Thyroid gland (tissue), 4 donors: ENCODE data around the gene OGDH. TPM values are rescaled to one million over a fixed set of nuclear protein-coding genes. Genes with fewer than 3 reads are reported as not detected.
A peak's percentile ranks its signal among the peaks of the same experiment; 100 is the strongest.

Source experiments
- DNase-seq, 2 donors: peaks; one replicate each; pipeline ENCODE4 v3.0.0-alpha.2; 2019
- H3K27ac ChIP-seq, 3 donors: fragments of 200-600 bp; sonication (generic); 1 replicate in 2 of 3; 2 replicates in 1 of 3; pipeline ENCODE4 v1.5.1; 2016 to 2019; ENCODE audit warnings: mild to moderate bottlenecking in 1 of 3, moderate library complexity in 1 of 3
- H3K27me3 ChIP-seq: fragments of 200-600 bp; sonication (generic); one replicate; pipeline ENCODE4 v1.5.1; 2019
- H3K36me3 ChIP-seq, 2 donors: fragments of 200-600 bp; sonication (generic); one replicate each; pipeline ENCODE4 v1.5.1; 2016 to 2019
- H3K4me1 ChIP-seq, 2 donors: fragments of 200-600 bp; sonication (generic); one replicate each; pipeline ENCODE4 v1.5.1; 2017 to 2019
- H3K4me3 ChIP-seq, 3 donors: fragments of 200-600 bp; sonication (generic); replicated peaks in 1 of 3; 1 replicate in 2 of 3; 2 replicates in 1 of 3; pipeline ENCODE4 v1.5.1; 2016; ENCODE audit warnings: mild to moderate bottlenecking in 1 of 3
- H3K9me3 ChIP-seq: fragments of 200-600 bp; sonication (generic); one replicate; pipeline ENCODE4 v1.5.1; 2017
- CTCF ChIP-seq, 6 experiments: fragments of 200-600 bp in 3 of 6; fragments of 450-650 bp in 3 of 6; sonication (generic) in 3 of 6; IDR thresholded peaks; one replicate each; pipeline ENCODE4 v1.5.1; 2016 to 2019; ENCODE audit warnings: antibody characterized with exemption in 6 of 6, mild to moderate bottlenecking in 2 of 6, inconsistent platforms in 1 of 6, moderate library complexity in 1 of 6
- POLR2A ChIP-seq, 2 donors: fragments of 450-650 bp; IDR thresholded peaks; one replicate each; pipeline ENCODE4 v1.6.1; 2017; ENCODE audit warnings: antibody characterized with exemption in 2 of 2, mild to moderate bottlenecking in 2 of 2, moderate library complexity in 1 of 2
- WGBS, 2 donors: methylation state at CpG; one replicate each; pipeline ENCODE4 v1.1.5; 2017; 5-methylcytosine and 5-hydroxymethylcytosine counted together
- intact Hi-C: fragments of 100-400 bp; cut with DNase I; formaldehyde crosslinking; loops from one replicate; pipeline ENCODE4 v1.15.1; 2023
- total RNA-seq, 4 donors: library from RNA; depleted of rRNA; stranded (reverse); fragments of >200 nt; gene quantifications; one replicate each; pipeline ENCODE4 v1.2.3, GENCODE V29; 2016

Gene OGDH
- total RNA-seq, 4 donors from 2014 or later = 108 to 325 (median 201) TPM

GRCh38 chr7:44636926-44637325, 30.5 kb downstream of the OGDH start:
- no peak for DNase-seq
- no peak overlapping the region for H3K4me3 ChIP-seq
- no peaks in the 10 kb centered on the region for H3K36me3 ChIP-seq
- no peaks in the 10 kb centered on the region for H3K27me3 ChIP-seq
- intact Hi-C loops = no loop called here
- peak overlapping the region; percentile 16 to 90 (median 62) for H3K27ac ChIP-seq
- 99 to 100% methylated on average over 2 of the region's 2 CpGs for WGBS, 2 donors
- H3K9me3 ChIP-seq = no peaks in the 10 kb centered on the region
- no peak for TF ChIP-seq POLR2A (IDR thresholded peaks at IDR 0.05)
- TF ChIP-seq CTCF (IDR thresholded peaks at IDR 0.05) = no peak
- H3K4me1 ChIP-seq = peaks cover 63 to 87% of the 10 kb centered on the region in 2 donors

- H3K4me1 ChIP-seq = peaks cover 56 to 83% of the 10 kb centered on the region in 2 donors
- H3K27ac ChIP-seq = peak overlapping the region; percentile 79 to 82 (median 81)
- DNase-seq = no peak
- 75 to 88% methylated on average over 8 of the region's 8 CpGs for WGBS, 2 donors
- no peaks in the 10 kb centered on the region for H3K9me3 ChIP-seq
- intact Hi-C loops = no loop called here
- no peaks in the 10 kb centered on the region for H3K36me3 ChIP-seq
- no peaks in the 10 kb centered on the region for H3K27me3 ChIP-seq
- H3K4me3 ChIP-seq = no peak overlapping the region
- TF ChIP-seq POLR2A (IDR thresholded peaks at IDR 0.05) (no peak), CTCF (IDR thresholded peaks at IDR 0.05) (no peak)
These were observed 31.6 kb downstream of the OGDH start for GRCh38 chr7:44637788-44638594.

GRCh38 chr7:44638611-44639557, 32.5 kb downstream of the OGDH start:
- Histone ChIP-seq H3K4me1 (peaks cover 48 to 74% of the 10 kb centered on the region in 2 donors), H3K9me3 (no peaks in the 10 kb centered on the region), H3K27ac (peak overlapping the region; percentile 79 to 82 (median 81)), H3K4me3 (no peak overlapping the region), H3K36me3 (no peaks in the 10 kb centered on the region), H3K27me3 (no peaks in the 10 kb centered on the region)
- intact Hi-C loops = no loop called here
- DNase-seq = peak; percentile 52 to 65
- no peak for TF ChIP-seq CTCF (IDR thresholded peaks at IDR 0.05)
- TF ChIP-seq POLR2A (IDR thresholded peaks at IDR 0.05) = no peak
- WGBS, 2 donors = 88 to 94% methylated on average over 5 of the region's 5 CpGs

GRCh38 chr7:44639671-44640321, 33.4 kb downstream of the OGDH start:
- Histone ChIP-seq H3K36me3 (no peaks in the 10 kb centered on the region), H3K4me3 (no peak overlapping the region), H3K9me3 (no peaks in the 10 kb centered on the region), H3K27me3 (no peaks in the 10 kb centered on the region), H3K27ac (peak overlapping the region; percentile 79 to 82 (median 81)), H3K4me1 (peaks cover 39 to 70% of the 10 kb centered on the region in 2 donors)
- intact Hi-C loops = no loop called here
- DNase-seq = peak; percentile 61 to 67
- TF ChIP-seq POLR2A (IDR thresholded peaks at IDR 0.05) = no peak
- TF ChIP-seq CTCF (IDR thresholded peaks at IDR 0.05) = no peak
- whole genome bisulfite sequencing, 2 donors = 16 to 19% methylated on average over 8 of the region's 8 CpGs
